Ecto neural progenitor cell (in vitro differentiated cells): ENCODE results near the gene TPH2.
A peak's percentile ranks its signal among the peaks of the same experiment; 100 is the strongest.

Experiments
- DNase-seq: peaks from one replicate; pipeline ENCODE4 v3.0.0-alpha.2; 2018; ENCODE audit warnings: low spot score

Gene TPH2

DNA sequence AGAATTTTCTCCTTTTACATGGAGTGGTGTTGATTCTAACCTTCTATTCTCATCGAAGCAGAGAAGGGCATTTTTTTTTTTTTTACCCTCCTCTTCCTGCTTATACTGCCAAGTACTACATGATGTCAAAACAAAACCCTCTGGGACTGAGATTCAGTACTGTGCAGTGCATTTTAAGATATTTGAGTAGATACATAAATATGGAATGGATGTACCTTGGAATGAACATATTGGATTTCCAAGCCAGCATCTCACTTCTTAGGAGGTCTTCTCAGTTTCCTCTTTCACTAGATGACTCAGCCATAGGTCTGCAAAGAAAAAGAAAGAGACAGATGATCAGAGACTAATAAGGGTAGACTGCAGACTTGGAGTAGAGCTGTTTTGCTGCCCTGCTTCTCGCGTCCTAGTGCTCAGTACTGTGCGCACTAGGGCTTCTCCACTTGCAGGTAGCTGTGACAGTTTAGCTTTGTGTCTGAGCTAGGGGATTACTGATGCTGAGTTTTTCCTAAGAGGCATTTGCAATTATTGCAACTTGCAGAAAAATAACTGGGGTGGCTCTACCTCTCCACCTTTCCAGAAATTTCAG lies 20.4 kb downstream of the TPH2 start:
- DNase-seq = no peak

DNA sequence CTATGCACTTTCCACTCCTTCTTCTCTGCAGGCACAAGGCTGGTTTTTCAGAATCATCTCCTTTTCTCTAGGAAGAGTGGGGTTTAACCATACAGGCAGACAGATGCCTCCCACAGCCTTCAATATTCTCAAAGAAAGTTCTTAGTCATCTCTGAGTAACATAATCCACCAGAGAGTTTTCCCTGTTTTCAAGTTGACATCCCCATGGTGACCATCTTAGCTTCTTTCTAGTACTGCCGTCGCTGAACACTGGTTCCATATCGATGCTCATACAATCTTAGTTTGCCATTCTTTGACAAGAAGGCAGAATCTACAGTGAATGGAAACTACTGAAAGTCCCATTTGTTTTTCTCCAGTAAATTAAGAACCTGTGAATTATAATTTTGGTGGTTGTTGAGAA lies 28.6 kb downstream of the TPH2 start:
- no peak for DNase-seq

DNA sequence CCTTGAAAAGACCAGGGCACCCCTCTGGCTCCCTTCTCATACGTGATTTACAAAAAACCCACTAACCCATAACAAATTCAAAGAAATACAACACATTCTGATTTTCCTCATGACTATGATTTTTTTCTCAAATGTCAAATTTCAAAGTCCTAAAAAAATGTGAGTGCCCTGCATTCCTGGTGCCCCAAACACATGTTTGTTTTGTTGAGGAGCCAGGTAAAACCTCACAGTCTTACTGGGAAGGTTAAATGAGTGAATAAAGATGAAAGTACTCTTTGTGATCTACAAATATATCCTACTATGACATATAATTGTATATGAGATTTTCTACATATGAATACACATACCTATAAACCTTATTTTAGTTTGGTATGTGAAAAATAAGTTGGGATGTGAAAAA lies 30.7 kb downstream of the TPH2 start:
- no peak for DNase-seq

DNA sequence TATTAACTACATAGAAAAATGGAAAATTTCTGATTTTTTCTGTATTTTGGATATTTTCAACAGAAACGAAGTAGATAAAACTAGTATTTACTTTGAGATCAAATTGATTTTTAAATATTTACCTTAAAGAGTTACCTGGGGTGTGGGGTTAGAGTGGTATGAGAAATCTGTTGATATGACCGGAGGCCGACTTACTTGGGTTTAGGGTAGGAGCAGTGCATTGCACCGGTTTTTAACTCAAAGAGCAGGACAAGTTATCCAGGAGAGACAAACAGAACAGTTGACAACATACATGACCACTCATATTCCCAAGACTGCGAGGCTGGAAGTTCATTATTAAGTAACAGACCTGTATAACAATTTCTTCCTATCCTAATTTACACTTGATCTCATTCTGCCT lies 31.4 kb downstream of the TPH2 start:
- DNase-seq = no peak

DNA sequence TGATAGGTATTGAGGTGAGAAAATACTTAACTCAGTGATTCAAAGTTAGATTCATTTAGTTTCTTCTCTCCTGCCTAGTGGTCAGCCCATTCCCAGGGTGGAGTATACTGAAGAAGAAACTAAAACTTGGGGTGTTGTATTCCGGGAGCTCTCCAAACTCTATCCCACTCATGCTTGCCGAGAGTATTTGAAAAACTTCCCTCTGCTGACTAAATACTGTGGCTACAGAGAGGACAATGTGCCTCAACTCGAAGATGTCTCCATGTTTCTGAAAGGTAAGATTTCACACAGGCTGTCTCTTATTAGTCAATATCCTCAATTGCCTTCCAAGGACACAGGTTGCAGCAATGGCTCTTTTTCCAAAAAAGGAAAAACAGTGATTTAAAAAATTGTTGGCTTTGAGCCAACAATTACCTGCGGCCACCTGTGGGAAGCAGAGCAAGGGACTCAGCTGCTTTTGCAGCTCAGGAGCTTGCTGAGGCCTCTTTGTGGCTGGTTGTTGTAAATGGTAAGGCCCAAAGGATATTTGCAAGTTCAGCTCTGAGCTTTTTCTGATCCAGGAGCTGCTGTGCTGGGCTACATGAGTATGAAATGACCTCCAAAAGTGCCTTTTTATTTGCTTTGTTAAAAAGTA lies 33.9 kb downstream of the TPH2 start:
- no peak for DNase-seq

DNA sequence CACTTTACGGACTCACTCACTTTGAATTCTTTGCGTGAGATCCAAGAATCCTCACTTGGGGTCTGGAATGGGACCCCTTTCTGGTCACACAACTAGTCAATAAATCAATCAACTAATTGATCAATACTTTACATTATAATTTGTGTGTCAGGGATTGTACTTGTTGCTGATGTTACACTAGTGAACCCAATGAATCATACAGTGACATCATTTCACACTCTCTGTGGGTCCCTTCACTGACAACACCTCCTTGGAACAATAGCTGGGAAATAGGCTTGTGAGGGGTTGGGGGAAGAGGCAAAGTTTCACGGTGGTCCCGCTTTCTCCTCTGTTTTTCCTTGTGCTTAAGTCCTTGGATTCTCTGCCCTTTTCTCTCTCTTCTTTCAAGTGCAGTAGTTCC lies 35.0 kb downstream of the TPH2 start:
- no peak for DNase-seq

DNA sequence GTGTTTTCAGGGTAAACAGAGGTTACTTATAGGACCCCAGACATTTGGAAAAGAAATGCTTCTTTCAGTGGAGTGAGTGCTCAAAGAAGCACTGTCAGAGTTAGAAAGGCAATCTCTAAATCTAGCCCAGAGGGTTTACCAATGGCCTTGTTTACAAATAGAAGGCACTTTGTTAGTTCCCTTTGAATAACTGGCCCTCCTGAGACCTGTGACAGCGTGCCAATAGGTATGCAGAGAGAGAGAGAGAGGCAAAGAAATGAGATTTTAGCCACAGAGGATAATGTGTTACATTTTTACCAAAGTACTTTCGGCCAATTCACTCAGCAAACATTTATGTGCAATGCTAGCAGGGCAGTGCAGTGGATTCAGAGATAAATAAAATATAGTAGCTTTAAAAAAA lies 41.9 kb downstream of the TPH2 start:
- no peak for DNase-seq

DNA sequence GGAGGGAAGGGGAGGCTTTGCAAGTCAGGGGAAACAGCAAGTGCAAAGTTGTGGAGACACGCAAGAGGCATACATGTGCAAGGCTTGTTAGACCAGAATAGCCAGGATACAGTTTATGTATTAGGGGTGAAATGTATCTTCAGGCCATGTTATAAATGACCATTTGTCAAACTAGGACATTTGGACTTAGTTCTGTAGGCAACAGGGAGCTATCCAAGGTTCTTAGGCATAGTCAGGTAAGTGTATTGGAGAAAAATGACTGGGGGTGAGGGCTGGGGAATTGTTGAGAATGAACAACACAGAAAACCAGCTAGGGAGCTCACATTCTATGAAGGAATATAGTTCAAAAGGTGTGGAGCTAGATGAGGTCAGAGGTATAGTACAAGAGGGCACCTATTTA lies 42.5 kb downstream of the TPH2 start:
- DNase-seq = no peak

DNA sequence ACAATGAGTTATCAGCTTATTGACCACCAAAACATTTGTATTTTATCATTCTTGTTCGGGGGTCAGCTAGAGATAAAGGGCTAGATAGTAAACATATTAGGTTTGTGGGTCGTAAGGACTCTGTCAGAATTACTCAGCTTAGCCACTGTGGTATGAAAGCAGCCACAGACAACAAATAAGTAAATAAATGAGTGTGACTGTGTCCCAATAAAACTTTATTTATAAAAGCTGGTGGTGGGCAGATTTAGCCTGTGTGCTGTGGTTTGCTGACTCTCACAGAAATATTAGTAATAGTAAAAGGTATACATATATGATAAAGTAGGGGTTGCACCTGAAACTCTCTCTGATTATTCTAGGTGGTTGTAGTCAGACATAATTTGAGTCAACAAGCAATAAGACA lies 56.1 kb downstream of the TPH2 start:
- no peak for DNase-seq

DNA sequence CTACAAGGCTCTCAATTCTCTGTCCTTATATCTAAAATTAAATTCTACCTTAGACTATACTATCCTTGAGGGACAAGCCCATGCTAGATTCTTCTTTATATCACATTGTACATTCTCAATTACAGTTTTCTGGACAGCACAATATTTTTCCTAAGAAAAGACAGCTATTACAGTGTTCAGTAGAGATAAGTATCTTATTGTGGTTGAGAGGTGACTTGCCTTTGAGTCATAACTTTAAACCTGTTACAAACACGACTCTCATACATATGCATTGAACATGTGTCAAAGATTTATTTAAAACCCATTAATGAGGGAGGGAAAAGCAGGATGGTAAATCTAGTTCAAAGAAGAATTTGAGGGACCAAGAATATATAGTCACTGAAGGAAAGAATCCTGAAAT lies 61.1 kb downstream of the TPH2 start:
- DNase-seq = no peak

DNA sequence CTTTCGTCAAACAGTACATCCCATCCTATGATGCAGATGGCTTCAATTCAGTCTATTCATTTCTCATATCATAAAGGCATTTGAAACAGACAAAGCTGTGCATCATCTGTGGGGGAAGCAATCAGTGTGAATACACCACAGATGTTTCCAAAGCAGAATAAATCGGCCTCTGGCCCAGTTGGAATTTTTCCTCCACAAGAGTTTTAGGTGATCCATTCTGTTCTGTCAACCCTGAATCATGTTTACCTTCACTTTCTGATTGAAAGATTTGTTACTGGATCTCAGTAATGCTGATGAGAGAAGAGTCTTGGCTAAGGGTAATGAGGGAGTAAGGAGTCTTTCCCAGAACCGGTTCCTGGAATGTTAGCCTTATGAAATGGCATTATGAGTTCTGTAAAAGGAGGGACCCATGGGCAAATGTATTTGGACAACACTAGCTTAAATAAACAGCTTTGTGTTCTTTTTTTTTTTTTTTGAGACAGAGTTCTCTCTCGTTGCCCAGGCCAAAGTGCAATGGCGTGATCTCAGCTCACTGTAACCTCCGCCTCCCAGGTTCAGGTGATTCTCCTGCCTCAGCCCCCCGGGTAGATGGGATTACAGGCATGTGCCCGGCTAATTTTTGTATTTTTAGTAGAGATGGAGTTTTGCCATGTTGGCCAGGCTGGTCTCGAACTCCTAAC lies 62.5 kb downstream of the TPH2 start:
- DNase-seq = no peak

DNA sequence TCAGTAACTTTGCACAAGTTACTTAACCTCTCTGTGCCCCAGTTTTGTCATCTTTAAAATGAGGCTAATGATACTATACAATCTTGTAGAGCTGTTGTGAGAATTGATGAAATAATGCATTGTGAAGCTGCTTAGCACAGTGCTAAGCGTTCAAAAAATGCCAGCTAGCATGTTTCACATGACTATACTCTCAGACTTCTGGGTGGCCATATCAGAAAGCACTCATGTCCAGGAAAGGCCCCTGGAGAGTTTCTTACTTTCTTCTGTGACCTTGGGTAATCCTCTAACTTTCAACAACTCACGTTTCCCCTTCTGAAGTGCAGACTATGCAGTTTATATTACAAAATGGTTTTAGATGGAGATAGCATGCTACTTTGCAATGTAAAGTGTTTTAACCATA lies 68.1 kb downstream of the TPH2 start:
- DNase-seq = no peak

DNA sequence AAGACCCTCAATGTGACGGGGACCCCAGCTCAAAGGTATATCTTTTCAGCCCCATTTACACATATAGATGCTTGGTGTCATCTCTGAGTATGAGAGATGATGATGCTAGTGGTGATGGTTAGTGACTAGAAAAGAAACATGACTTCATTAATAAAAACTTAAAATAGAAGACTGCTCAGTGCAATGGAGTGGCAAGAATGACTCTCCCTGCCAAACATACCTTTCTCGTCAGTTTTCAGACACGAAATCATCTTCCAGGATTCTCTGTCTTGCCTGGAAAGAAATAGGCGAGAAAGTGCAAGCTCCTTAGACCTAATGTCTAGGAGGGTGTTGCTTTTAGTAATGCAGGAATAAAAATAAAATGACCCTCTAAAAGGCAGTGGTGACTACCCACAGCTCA lies 71.7 kb downstream of the TPH2 start:
- DNase-seq = no peak

DNA sequence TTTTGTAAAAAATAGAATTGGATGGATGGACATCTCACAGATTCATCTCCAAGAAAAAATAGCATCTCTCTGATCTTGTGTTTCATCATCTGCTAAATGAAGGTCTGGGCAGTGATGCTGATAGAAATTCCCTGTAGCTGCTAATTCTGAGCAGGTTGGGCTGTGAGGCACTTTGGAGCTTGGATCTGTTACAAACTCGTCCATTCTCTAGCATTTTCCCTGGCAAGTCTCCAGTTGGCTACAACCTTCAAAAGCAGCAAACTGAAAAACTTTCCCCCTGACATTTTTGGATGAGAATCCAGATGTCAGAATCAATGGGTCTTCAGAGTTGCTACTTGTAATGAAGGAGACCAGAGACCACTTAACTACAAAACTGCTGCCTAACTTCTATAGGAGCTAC lies 72.7 kb downstream of the TPH2 start:
- DNase-seq = no peak

DNA sequence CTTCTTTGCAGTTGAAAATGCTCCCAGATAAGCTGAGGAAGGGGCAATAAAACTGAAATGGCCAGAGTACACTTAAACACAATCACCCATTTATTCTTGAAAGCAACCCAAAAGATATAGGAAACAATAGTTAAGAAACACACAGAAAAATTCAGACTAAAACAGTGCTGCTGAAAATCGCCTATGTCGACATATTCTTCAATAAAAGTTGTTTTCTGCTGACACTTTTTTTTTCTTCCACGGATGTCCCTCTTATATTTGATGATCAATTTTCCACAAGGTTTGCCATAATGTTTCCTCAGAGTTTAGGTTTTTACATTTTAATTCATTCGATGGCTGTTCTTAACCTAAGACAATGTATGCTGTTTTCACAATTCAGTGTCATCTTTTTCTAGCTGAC lies 74.2 kb downstream of the TPH2 start:
- no peak for DNase-seq

DNA sequence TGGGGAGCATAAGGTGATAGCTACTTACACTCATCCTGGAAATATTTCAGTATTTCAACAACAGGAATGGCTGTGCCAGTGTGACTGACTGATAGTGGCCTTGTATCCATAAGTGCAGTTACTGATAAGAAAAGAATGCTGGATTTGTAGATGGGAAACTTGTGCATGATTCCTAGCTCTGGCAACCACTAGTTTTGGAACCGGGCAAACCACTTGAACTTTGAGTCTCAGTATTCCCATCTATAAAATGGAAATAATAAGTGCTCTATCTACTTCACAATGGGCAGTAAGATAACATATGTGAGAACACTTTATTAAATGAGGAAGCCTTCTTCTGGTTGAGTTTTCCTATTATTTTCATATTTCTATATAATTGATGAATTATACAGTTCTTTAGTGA lies 77.2 kb downstream of the TPH2 start:
- DNase-seq = no peak

DNA sequence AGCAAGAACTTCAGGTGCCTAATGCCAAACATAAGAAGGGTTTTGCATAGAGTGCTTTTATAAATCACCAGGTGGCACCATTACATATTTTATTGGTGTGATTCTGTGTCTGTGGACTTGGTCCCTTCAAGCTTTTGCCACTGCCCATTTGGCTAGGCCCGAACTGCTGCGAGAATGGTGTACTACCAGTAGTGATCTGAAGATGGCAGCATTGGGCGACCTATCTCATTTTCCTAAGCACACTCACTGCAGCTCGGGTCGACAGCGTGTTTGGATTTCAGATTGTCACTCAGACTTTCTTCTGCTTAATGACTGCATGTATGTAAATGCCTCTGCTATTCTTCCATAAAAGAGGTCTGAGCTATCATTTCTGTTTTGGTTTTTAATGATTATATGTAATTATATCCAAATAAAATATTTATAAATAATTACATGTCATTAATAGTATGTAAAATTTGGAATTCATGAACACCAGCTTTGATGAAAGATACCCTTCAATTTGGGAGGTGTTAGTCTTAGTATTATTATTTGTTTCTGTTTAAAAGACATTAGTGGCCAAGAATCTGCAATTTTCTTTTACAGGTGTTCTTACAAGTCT lies 78.5 kb downstream of the TPH2 start:
- DNase-seq = peak; percentile 86

DNA sequence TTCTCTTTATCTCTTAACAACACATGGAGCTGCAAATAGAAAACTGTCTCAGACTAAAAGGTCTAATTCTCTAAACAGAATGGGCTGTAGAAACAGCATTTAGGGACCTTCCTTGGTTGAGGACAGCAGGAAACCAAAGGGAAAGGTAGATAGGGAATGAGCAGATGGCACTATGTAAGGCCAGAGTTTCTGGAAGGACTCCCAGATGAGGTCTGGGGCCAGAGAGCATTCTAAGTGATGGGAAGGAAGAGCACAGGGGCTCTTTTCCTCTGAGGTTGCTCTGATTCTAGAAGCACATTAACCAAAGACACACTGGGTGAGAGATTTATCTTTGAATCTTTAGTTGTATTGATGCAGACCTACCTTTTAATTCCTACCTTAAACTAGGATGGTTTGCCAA lies 79.4 kb downstream of the TPH2 start:
- DNase-seq = no peak

DNA sequence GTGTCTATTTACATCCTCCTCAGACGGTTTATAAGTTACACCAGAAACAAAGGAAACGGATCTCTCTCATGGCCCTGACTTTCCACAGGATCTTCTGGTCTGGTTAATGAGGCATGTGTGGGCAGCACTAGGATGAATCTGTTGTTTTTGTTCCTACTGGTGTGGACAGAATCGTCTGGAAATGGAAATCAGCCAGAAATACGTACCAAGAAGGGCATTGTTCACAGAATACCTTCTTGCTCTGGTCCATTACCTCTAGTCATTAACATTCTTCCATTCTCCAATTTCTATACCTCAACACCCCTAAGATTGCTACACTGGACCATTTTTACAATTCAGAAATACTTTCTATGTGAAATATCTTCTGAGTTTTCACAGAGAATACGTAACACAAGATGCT lies 86.0 kb downstream of the TPH2 start:
- no peak for DNase-seq

DNA sequence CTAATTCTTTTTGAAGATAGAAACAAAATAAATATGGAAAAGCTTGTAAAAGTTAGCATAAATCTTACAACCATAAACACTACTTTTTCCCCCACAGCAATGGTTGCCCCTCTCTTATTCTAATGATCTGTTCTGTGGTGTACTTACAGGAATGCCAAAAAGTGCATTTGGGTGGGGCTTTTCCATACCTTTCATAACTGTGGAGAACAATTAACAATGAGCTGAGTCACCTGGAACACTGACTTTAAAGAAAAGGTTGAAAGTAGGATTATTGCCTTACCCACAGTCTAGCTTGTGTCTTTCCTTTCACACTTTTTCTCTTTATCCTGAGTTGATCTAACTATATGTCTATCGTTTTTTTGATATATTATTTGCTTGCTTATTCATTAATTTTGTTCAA lies 86.9 kb downstream of the TPH2 start:
- DNase-seq = no peak

DNA sequence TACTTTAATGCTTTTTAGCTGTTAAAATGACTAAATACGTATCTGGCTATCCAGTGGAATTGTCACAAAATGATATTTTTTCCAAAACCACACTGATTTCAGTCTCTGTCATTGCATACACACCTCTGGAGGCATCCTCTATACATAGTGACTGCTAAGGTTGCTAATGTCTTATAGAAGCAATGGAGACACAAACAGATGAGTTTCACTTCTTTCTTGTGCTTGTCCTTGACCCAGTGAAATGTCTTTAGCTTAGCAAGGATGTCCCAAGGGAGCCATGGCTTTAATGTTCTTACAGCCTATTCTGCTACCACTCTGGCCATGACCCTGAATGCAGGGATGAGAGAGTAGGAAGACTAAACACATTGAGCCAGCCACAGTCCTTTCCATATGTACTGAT lies 90.3 kb downstream of the TPH2 start:
- DNase-seq = no peak

DNA sequence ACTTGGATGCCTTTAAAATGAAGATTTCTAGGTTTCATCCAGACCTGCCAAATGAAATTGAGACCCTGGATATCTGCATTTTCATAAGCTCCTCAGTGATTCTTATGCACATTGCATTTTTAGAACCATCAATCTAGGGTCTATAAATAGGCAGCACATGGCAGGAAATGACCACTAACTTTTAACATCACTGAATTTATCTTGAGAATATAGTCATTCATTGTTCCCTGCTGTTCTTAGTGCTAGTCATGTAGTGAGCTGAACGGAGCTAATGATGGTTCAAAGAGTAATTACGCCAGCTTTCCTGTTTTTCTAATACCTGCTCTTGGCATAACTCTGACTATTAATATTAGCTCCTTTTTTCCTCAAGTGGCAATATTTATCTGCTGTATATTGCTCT lies 91.6 kb downstream of the TPH2 start:
- DNase-seq = no peak

DNA sequence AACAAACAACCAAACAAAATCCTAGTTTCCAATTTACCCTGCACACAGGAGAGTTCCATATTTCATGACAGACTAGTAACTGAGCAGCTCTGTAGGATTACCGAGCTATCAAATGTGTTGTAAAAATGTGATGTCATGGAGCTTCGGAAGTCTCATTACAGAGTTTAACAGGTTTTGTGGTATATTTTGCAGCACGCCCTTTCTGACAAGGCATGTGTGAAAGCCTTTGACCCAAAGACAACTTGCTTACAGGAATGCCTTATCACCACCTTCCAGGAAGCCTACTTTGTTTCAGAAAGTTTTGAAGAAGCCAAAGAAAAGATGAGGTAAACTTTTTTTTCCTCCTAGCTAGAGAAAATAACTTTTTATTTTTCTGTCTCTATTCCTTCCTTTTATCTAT lies 92.4 kb downstream of the TPH2 start:
- DNase-seq = no peak

DNA sequence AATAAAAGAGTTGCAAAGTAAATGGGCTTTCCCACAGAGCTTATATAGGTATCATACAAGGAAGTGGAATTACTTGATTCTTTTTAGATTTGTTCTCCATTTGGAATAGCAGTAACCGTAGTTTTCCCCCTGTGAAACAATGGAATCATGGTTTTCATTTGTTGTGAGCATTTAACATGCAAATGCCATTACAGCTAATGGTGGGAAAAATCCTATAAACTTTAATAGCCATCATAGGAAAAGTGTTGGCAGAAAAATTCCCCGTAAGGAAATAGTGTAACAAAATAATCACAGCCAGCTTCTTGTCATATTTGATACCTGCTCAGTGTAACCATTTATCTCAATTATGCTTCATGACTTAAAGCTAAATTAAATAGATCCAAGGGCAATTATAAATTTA lies 95.3 kb downstream of the TPH2 start:
- DNase-seq = no peak
